ENCODE results near the gene CYP3A7. TPM values are rescaled to one million over a fixed set of nuclear protein-coding genes. Genes with fewer than 3 reads are reported as not detected.
"Not testable (repeated sequence)": the region's sequence is repeated elsewhere in the genome, so short reads cannot be mapped to it uniquely, and the experiment has no call there.

The CYP3A7 gene
- polyA plus RNA-seq, 1 experiment = not detected

DNA sequence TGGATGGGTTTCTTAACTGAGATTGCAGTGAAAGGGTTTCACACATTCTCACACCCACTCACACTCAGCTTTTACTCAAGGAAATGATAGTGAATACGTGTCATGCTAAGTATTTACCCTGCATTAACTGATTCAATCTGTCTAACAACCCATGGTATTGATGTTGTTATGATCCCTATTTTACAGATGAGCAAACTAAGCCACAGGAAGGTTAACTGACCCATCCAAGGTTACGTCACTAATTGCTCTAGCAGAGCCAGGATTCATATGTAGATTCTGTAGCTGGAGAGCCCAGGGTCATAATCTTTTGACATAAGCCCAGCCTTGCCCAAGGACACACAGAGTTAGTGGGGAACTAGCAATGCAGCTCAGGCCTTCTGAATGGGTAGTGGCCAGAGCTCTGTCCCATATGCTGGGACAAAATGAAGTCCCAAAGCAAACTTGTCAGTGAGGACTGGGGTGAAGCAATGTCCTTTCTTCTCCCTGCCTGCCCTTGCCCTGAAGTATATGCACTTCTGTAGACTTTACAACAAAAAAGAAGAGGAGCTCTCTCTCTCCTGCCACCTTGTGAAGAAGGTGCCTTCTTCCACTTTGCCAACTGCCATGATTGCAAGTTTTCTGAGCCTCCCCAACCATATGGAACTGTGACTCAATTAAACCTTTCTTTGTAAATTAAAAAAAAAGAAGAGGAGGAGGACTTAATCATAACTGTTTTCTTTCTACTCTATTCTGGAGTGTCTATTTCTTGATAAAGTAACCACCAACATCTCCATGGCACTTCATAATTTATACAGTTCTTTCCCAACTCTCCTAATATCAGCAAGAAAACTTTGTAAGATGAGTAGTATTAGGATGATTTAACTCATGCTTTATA, 4.9 kb upstream of the CYP3A7 start:
- ChIA-PET CTCF (interaction anchor here (1.2 to 1.4 kb wide), 2 partner anchors 10 to 13 kb away, joined by 3 read pairs; no protein-coding TSS in a partner anchor), POLR2A (no interaction called here)
- TF ChIP-seq, protein P1, sequence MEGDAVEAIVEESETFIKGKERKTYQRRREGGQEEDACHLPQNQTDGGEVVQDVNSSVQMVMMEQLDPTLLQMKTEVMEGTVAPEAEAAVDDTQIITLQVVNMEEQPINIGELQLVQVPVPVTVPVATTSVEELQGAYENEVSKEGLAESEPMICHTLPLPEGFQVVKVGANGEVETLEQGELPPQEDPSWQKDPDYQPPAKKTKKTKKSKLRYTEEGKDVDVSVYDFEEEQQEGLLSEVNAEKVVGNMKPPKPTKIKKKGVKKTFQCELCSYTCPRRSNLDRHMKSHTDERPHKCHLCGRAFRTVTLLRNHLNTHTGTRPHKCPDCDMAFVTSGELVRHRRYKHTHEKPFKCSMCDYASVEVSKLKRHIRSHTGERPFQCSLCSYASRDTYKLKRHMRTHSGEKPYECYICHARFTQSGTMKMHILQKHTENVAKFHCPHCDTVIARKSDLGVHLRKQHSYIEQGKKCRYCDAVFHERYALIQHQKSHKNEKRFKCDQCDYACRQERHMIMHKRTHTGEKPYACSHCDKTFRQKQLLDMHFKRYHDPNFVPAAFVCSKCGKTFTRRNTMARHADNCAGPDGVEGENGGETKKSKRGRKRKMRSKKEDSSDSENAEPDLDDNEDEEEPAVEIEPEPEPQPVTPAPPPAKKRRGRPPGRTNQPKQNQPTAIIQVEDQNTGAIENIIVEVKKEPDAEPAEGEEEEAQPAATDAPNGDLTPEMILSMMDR (IDR thresholded peaks at IDR 0.05; ENCODE audit: insufficient read depth, low read depth, low read length) = no peak
- H3K4me3 ChIP-seq (ENCODE audit: low read depth, low read length) = no peak overlapping the region
- H3K36me3 ChIP-seq (ENCODE audit: control insufficient read depth, insufficient read depth, low read length) = no peaks in the 10 kb centered on the region
- no peaks in the 10 kb centered on the region for H3K27me3 ChIP-seq (ENCODE audit: control insufficient read depth, insufficient read depth, low read length)
- no peak for DNase-seq (ENCODE audit: low read depth)

DNA sequence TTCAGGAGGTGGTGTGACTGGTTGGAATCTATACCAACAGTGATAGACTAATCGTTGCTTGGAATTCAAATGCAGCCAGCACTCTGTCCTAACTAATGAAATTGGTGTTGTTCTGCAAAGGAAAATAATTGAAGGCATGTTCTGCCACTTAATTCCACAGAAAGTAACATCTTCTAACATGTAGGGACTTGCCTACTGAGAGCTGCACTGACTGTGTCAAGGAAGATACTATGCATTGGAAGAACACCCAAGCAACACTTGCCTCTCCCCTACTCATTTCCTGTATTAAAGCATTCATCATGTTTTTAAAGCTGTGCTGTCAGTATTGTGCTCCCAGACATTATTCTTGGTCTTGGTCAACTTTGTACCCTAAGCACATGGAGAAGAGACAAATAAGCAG, 2.7 kb upstream of the CYP3A7 start:
- H3K27me3 ChIP-seq (ENCODE audit: control insufficient read depth, insufficient read depth, low read length) = no peaks in the 10 kb centered on the region
- no peaks in the 10 kb centered on the region for H3K36me3 ChIP-seq (ENCODE audit: control insufficient read depth, insufficient read depth, low read length)
- H3K4me3 ChIP-seq (ENCODE audit: low read depth, low read length) = no peak overlapping the region
- ChIA-PET CTCF (no interaction called here), POLR2A (no interaction called here)
- TF ChIP-seq, protein P1 (IDR thresholded peaks at IDR 0.05; ENCODE audit: insufficient read depth, low read depth, low read length) = no peak
- no peak for DNase-seq (ENCODE audit: low read depth)

DNA sequence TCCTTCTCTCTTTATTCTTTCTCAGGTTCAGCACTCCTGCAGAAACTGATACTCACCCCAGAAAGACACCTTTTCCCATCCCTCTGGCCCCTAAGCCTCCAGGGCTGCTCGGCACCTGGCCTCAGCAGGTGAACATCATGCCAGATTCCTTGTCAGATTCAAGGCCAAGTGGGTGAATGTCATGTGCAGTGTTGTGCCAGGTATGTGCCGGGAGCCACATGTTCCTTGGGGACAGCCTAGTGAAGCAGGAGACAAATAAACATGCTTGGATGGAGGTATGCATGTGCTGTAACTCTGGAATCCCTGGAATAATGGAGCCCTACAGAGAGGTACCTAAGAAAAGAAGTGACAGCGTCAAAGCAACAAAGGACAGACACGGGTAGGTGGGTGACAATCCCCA, 1.7 kb upstream of the CYP3A7 start:
- H3K36me3 ChIP-seq (ENCODE audit: control insufficient read depth, insufficient read depth, low read length); DNase-seq (ENCODE audit: low read depth); CTCF ChIA-PET; H3K27me3 ChIP-seq (ENCODE audit: control insufficient read depth, insufficient read depth, low read length); POLR2A ChIA-PET; H3K4me3 ChIP-seq (ENCODE audit: low read depth, low read length): not testable (repeated sequence)

DNA sequence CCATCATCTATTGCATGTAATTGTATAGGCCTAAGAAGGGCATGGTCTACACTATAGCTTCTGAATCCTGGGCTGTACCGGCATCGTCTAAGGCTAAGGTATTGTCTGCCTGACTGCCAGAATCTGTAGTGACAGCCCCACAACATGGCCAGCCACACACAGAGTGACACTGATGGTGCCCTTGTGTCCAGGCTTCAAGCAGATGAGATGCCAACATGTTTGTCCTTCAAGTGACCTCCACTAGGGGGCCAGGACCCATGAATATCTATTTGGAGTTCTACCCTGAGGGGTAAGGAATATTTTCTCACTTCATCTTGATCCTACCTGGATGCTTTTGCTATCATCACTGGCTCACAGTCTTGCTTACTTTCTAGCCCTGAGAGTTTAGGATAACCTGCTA, 1.5 kb downstream of the CYP3A7 start:
- POLR2A ChIA-PET = no interaction called here
- TF ChIP-seq, protein P1 (IDR thresholded peaks at IDR 0.05; ENCODE audit: insufficient read depth, low read depth, low read length) = peak; percentile 36
- no peaks in the 10 kb centered on the region; the same call in 1 of the 2 replicates for H3K27me3 ChIP-seq (ENCODE audit: control insufficient read depth, insufficient read depth, low read length)
- no peaks in the 10 kb centered on the region for H3K36me3 ChIP-seq (ENCODE audit: control insufficient read depth, insufficient read depth, low read length)
- H3K4me3 ChIP-seq (ENCODE audit: low read depth, low read length) = no peak overlapping the region
- CTCF ChIA-PET = interaction anchor here (1.0 kb wide), 1 partner anchor 8 kb away, joined by 3 read pairs; no protein-coding TSS in a partner anchor
- DNase-seq (ENCODE audit: low read depth) = no peak

DNA sequence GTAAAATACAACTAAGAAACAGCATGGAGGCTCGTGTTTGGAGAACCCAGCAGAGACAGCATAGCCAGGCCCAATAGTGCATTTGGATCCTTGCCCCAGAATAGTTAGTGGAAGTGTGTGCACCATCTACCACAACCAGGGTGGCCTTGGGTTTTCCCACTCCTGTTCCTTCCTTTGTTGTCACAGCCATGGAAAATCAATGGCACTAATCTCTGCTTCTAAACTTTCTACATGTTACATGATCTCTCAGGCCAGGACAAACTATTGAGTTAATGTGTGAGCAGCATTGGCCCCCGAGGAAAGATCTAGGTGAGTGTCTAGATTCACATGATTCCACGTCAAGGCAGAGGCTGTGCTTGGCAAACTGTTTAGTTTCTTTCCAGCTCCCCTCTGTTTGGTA, 2.0 kb downstream of the CYP3A7 start:
- TF ChIP-seq, protein P1 (IDR thresholded peaks at IDR 0.05; ENCODE audit: insufficient read depth, low read depth, low read length) = no peak
- CTCF ChIA-PET = interaction anchor here (1.0 kb wide), 1 partner anchor 8 kb away, joined by 3 read pairs; no protein-coding TSS in a partner anchor
- no peak for DNase-seq (ENCODE audit: low read depth)
- Histone ChIP-seq H3K36me3 (ENCODE audit: control insufficient read depth, insufficient read depth, low read length) (no peaks in the 10 kb centered on the region), H3K27me3 (ENCODE audit: control insufficient read depth, insufficient read depth, low read length) (no peaks in the 10 kb centered on the region; the same call in 1 of the 2 replicates), H3K4me3 (ENCODE audit: low read depth, low read length) (no peak overlapping the region)
- POLR2A ChIA-PET = no interaction called here
